K562 (cell line): Measurements from ENCODE around the gene RACK1. TPM values are rescaled to one million over a fixed set of nuclear protein-coding genes. Genes with fewer than 3 reads are reported as not detected.

Experiments used
- BCOR ChIP-seq: fragments of 450-650 bp; IDR thresholded peaks from 2 replicates; pipeline ENCODE4 v1.6.1; 2016
- COPS2 ChIP-seq: fragments of 450-650 bp; conservative IDR thresholded peaks from 2 replicates; pipeline ENCODE4 v1.6.1; 2016; ENCODE audit warnings: mild to moderate bottlenecking, moderate library complexity
- KAT2B ChIP-seq: IDR thresholded peaks from one replicate; pipeline ENCODE4 v1.6.1; 2012; ENCODE audit warnings: low read depth, mild to moderate bottlenecking, control low read depth, inconsistent platforms, low read length, moderate library complexity
- PTTG1 ChIP-seq: fragments of 450-650 bp; IDR thresholded peaks from 2 replicates; pipeline ENCODE4 v1.6.1; 2016; ENCODE audit warnings: low read depth, mild to moderate bottlenecking, missing genetic modification characterization, missing compliant biosample characterization
- SREBF2 ChIP-seq: sonication (generic); formaldehyde crosslinking; IDR thresholded peaks from 2 replicates; pipeline ENCODE4 v1.4.0; 2020; ENCODE audit warnings: mild to moderate bottlenecking, missing genetic modification reagents
- SRF ChIP-seq, 2 experiments: fragments of 250-450, 450-650 bp in 1 of 2; sonication (Bioruptor Pico) in 1 of 2; sonication (generic) in 1 of 2; formaldehyde crosslinking; IDR thresholded peaks; 2 replicates each; pipeline versions ENCODE4 v1.5.0 to v1.5.1; 2020 to 2022; ENCODE audit warnings: mild to moderate bottlenecking in 1 of 2, missing genetic modification reagents in 1 of 2
- ZNF282 ChIP-seq: sonication (generic); formaldehyde crosslinking; IDR thresholded peaks from 2 replicates; pipeline ENCODE4 v1.8.1; 2023; ENCODE audit warnings: missing genetic modification reagents
- ZNF407 ChIP-seq: fragments of 450-650 bp; IDR thresholded peaks from 2 replicates; pipeline ENCODE4 v1.6.1; 2016; ENCODE audit warnings: low read depth
- ZNF561 ChIP-seq: fragments of 450-650 bp; formaldehyde crosslinking; conservative IDR thresholded peaks from 2 replicates; pipeline ENCODE4 v1.4.0; 2020; ENCODE audit warnings: mild to moderate bottlenecking, moderate library complexity
- polyA plus RNA-seq, 8 experiments: library from polyadenylated mRNA; depleted of rRNA in 4 of 8; stranded (reverse) in 5 of 8; unstranded in 3 of 8; fragments of >200 nt; fragmentation: Nextera tagmentation in 2 of 8; fragmentation: Illumina TruSeq in 1 of 8; extraction: Ambion mirVana in 2 of 8; extraction: Trizol in 1 of 8; gene quantifications; 2 replicates each; pipeline versions ENCODE4 v1.2.1 to v1.2.3, GENCODE V29; 2011 to 2014; ENCODE audit warnings: inconsistent platforms in 1 of 8, missing spikeins in 1 of 8
- total RNA-seq, 7 experiments: library from RNA; depleted of rRNA in 6 of 7; stranded (reverse); fragments of >200 nt in 6 of 7; fragmentation: Illumina TruSeq in 2 of 7; extraction: Trizol in 2 of 7; gene quantifications; 2 replicates each; pipeline versions ENCODE4 v1.2.1 to v1.2.3, GENCODE V29; 2011 to 2021; ENCODE audit warnings: low replicate concordance in 1 of 7
- TF ChIP-seq, protein P1 (sequence below), 2 experiments: fragments of 450-650 bp in 1 of 2; sonication (generic) in 1 of 2; formaldehyde crosslinking in 1 of 2; IDR thresholded peaks; 2 replicates each; pipeline versions ENCODE4 v1.7.1 to v1.9.0; 2016 to 2022; ENCODE audit warnings: inconsistent platforms in 1 of 2, mild to moderate bottlenecking in 1 of 2, missing genetic modification reagents in 1 of 2

The RACK1 gene
- total and polyA plus RNA-seq, 9 of the 15 experiments (the other 6 are each of a cell fraction or from before 2014, with no cell fraction given), result 2,303 to 5,311 (median 3,833) TPM

DNA sequence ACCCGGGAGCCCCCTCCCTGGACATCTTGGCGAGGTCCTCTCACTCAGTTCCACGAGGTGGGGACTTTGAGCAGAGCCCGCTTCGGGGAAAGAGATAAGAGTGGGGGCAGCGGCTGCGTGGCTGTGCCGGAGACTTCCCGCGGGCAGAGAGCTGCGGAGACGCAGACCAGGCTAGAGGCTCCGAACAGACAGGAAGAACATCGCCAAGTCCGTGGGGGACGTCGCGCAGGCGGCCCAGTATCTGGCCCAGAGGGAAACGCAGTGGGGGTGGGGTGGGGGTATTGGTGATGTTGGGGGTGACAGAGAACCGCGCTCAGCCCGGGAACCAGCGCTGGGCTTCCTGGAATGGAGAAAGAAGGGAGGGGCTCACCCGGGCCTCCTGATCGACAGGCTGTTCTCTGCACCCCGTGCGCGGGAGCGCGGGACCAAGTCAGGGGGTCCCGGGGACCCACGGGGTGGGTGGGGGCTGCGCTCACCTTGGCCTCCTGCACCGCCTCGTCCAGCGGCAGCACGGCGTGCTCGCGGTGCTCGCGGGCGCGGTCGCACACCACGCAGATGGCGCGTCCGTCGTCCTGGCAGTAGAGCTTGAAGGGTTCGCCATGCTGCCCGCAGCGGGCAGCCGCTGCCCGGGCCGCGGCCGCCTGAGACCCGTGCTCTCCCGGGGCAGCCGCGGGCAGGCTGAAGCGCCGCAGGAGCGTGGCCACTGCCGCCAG is 39.4 kb downstream of the RACK1 start (continued):
- TF ChIP-seq, protein P1, sequence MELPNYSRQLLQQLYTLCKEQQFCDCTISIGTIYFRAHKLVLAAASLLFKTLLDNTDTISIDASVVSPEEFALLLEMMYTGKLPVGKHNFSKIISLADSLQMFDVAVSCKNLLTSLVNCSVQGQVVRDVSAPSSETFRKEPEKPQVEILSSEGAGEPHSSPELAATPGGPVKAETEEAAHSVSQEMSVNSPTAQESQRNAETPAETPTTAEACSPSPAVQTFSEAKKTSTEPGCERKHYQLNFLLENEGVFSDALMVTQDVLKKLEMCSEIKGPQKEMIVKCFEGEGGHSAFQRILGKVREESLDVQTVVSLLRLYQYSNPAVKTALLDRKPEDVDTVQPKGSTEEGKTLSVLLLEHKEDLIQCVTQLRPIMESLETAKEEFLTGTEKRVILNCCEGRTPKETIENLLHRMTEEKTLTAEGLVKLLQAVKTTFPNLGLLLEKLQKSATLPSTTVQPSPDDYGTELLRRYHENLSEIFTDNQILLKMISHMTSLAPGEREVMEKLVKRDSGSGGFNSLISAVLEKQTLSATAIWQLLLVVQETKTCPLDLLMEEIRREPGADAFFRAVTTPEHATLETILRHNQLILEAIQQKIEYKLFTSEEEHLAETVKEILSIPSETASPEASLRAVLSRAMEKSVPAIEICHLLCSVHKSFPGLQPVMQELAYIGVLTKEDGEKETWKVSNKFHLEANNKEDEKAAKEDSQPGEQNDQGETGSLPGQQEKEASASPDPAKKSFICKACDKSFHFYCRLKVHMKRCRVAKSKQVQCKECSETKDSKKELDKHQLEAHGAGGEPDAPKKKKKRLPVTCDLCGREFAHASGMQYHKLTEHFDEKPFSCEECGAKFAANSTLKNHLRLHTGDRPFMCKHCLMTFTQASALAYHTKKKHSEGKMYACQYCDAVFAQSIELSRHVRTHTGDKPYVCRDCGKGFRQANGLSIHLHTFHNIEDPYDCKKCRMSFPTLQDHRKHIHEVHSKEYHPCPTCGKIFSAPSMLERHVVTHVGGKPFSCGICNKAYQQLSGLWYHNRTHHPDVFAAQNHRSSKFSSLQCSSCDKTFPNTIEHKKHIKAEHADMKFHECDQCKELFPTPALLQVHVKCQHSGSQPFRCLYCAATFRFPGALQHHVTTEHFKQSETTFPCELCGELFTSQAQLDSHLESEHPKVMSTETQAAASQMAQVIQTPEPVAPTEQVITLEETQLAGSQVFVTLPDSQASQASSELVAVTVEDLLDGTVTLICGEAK (IDR thresholded peaks at IDR 0.05), result 0 out of 2 replicates have a peak, but pooled peaks have one; percentile 26
- TF ChIP-seq, protein P1 (CRISPR knock-in tag; IDR thresholded peaks at IDR 0.05), result no peak
- TF ChIP-seq SRF (CRISPR knock-in tag; IDR thresholded peaks at IDR 0.05) (no peak), ZNF561 (CRISPR knock-in tag) (no peak), ZNF407 (no peak), COPS2 (no peak), KAT2B (no peak), SREBF2 (CRISPR knock-in tag) (no peak), PTTG1 (tag) (no peak), ZNF282 (CRISPR knock-in tag) (no peak; the same call in 1 of the 2 replicates), BCOR (0 out of 2 replicates have a peak, but pooled peaks have one; percentile 7)
